Sigmoid colon (tissue), 7 donors: ENCODE measurements around the gene PCGF1. TPM values are rescaled to one million over a fixed set of nuclear protein-coding genes. Genes with fewer than 3 reads are reported as not detected.
A peak's percentile ranks its signal among the peaks of the same experiment; 100 is the strongest.

Experiments
- DNase-seq: peaks from one replicate; pipeline ENCODE4 v3.0.0-alpha.2; 2019
- H3K27ac ChIP-seq, 4 donors: fragments of 200-600 bp; sonication (generic); one replicate each; pipeline ENCODE4 v1.5.1; 2016 to 2019; ENCODE audit warnings: mild to moderate bottlenecking in 1 of 4
- H3K27me3 ChIP-seq, 3 donors: fragments of 200-600 bp; sonication (generic); one replicate each; pipeline ENCODE4 v1.5.1; 2019; ENCODE audit warnings: mild to moderate bottlenecking in 1 of 3
- H3K36me3 ChIP-seq, 4 donors: fragments of 200-600 bp; sonication (generic); one replicate each; pipeline ENCODE4 v1.5.1; 2016 to 2019
- H3K4me1 ChIP-seq, 4 donors: fragments of 200-600 bp; sonication (generic); one replicate each; pipeline ENCODE4 v1.5.1; 2017 to 2019
- H3K4me3 ChIP-seq, 4 donors: fragments of 200-600 bp; sonication (generic); one replicate each; pipeline ENCODE4 v1.5.1; 2017 to 2019; ENCODE audit warnings: mild to moderate bottlenecking in 2 of 4, moderate library complexity in 1 of 4
- H3K9me3 ChIP-seq, 4 donors: fragments of 200-600 bp in 3 of 4; sonication (generic) in 3 of 4; one replicate each; pipeline versions ENCODE4 v1.5.1 to v1.6.1; 2013 to 2019
- CTCF ChIP-seq, 4 experiments: fragments of 450-650 bp in 3 of 4; fragments of 200-600 bp in 1 of 4; IDR thresholded peaks; one replicate each; pipeline ENCODE4 v1.5.1; 2016 to 2019; ENCODE audit warnings: antibody characterized with exemption in 4 of 4, mild to moderate bottlenecking in 3 of 4, moderate library complexity in 2 of 4
- EP300 ChIP-seq, 4 donors: sonication (generic); formaldehyde crosslinking; IDR thresholded peaks; one replicate each; pipeline ENCODE4 v1.6.1; 2017; ENCODE audit warnings: antibody characterized with exemption in 4 of 4
- POLR2A ChIP-seq, 2 donors: fragments of 450-650 bp; IDR thresholded peaks; one replicate each; pipeline ENCODE4 v1.6.1; 2016; ENCODE audit warnings: antibody characterized with exemption in 2 of 2, mild to moderate bottlenecking in 2 of 2, moderate library complexity in 2 of 2
- POLR2AphosphoS5 ChIP-seq, 4 donors: sonication (generic); formaldehyde crosslinking; IDR thresholded peaks; one replicate each; pipeline ENCODE4 v1.6.1; 2017; ENCODE audit warnings: antibody characterized with exemption in 4 of 4
- WGBS, 2 donors: extraction: QIAGEN DNeasy Blood & Tissue Kit; methylation state at CpG; one replicate each; pipeline ENCODE4 v1.1.7; 2013; 5-methylcytosine and 5-hydroxymethylcytosine counted together
- intact Hi-C: fragments of 100-400 bp; cut with DNase I; formaldehyde crosslinking; loops from one replicate; pipeline ENCODE4 v1.15.1; 2023
- polyA plus RNA-seq, 3 donors: library from polyadenylated mRNA; stranded (reverse); fragments of 200-250 nt; gene quantifications; one replicate each; pipeline ENCODE4 v1.2.3, GENCODE V29; 2013
- total RNA-seq, 4 donors: library from RNA; depleted of rRNA; stranded (reverse); fragments of >200 nt; gene quantifications; one replicate each; pipeline ENCODE4 v1.1.0, GENCODE V29; 2016
- donor health status: healthy with polysubstance abuse.
- donor health status: Bipolar disorder and iron deficiency.
- donor health status: healthy.

Gene PCGF1
- total and polyA plus RNA-seq, 7 donors = 8.9 to 22.8 (median 15.7) TPM

- no peaks in the 10 kb centered on the region for H3K9me3 ChIP-seq
- H3K36me3 ChIP-seq = no peaks in the 10 kb centered on the region
- peak overlapping the region in 2 of 4 donors; percentile 26 to 40 for H3K4me3 ChIP-seq
- H3K27me3 ChIP-seq = peaks cover 51 to 95% (median 81%) of the 10 kb centered on the region in 3 donors
- DNase-seq = no peak
- no peak for TF ChIP-seq CTCF (IDR thresholded peaks at IDR 0.05)
- intact Hi-C loops = no loop called here
- 76 to 86% methylated on average over 13 of the region's 13 CpGs for WGBS, 2 donors
- no peak overlapping the region for H3K27ac ChIP-seq
- peaks cover 0 to 36% (median 29%) of the 10 kb centered on the region in 4 donors for H3K4me1 ChIP-seq
Observed at GRCh38 chr2:74516650-74517049, 9.2 kb upstream of the PCGF1 start.

GRCh38 chr2:74515981-74516633 lies 8.6 kb upstream of the PCGF1 start:
- intact Hi-C loops = no loop called here
- H3K36me3 ChIP-seq = no peaks in the 10 kb centered on the region
- DNase-seq = peak; percentile 75
- 5 to 20% methylated on average over 72 of the region's 72 CpGs for WGBS, 2 donors
- TF ChIP-seq POLR2AphosphoS5 (IDR thresholded peaks at IDR 0.05) (no peak), CTCF (IDR thresholded peaks at IDR 0.05) (no peak), EP300 (IDR thresholded peaks at IDR 0.05) (no peak), POLR2A (IDR thresholded peaks at IDR 0.05) (no peak)
- peak overlapping the region in 3 of 4 donors; percentile 25 to 40 (median 26) for H3K4me3 ChIP-seq
- peaks cover 51 to 100% (median 86%) of the 10 kb centered on the region in 3 donors for H3K27me3 ChIP-seq
- H3K9me3 ChIP-seq = no peaks in the 10 kb centered on the region
- H3K27ac ChIP-seq = no peak overlapping the region
- H3K4me1 ChIP-seq = peaks cover 0 to 36% (median 29%) of the 10 kb centered on the region in 4 donors

- H3K4me1 ChIP-seq = peaks cover 0 to 36% (median 29%) of the 10 kb centered on the region in 4 donors
- peaks cover 51 to 100% (median 93%) of the 10 kb centered on the region in 3 donors for H3K27me3 ChIP-seq
- H3K9me3 ChIP-seq = no peaks in the 10 kb centered on the region
- H3K36me3 ChIP-seq = no peaks in the 10 kb centered on the region
- peak; percentile 56 for DNase-seq
- H3K4me3 ChIP-seq = peak overlapping the region in 3 of 4 donors; percentile 25 to 40 (median 26)
- 5% methylated on average over 60 of the region's 60 CpGs for WGBS, 2 donors
- intact Hi-C loops = no loop called here
- no peak overlapping the region for H3K27ac ChIP-seq
- TF ChIP-seq CTCF (IDR thresholded peaks at IDR 0.05) (no peak), EP300 (IDR thresholded peaks at IDR 0.05) (no peak), POLR2AphosphoS5 (IDR thresholded peaks at IDR 0.05) (no peak), POLR2A (IDR thresholded peaks at IDR 0.05) (no peak)
Observed at GRCh38 chr2:74515271-74515980, 7.9 kb upstream of the PCGF1 start.

GRCh38 chr2:74514368-74515270 lies 7.1 kb upstream of the PCGF1 start, which contains the start of gene TLX2:
TSS of gene TLX2 (plus strand) at chr2:74514450. CDS start at chr2:74514807, 357 bp downstream.
- Histone ChIP-seq H3K9me3 (no peaks in the 10 kb centered on the region), H3K36me3 (no peaks in the 10 kb centered on the region), H3K27ac (no peak within 1 kb of the TSS), H3K4me3 (peak within 1 kb of the TSS in 1 of 4 donors; percentile 8), H3K4me1 (peaks cover 0 to 36% (median 29%) of the 10 kb centered on the region in 4 donors), H3K27me3 (peaks cover 51 to 100% (median 97%) of the 10 kb centered on the region in 3 donors)
- WGBS, 2 donors = 3 to 4% methylated on average over 82 of the region's 82 CpGs
- DNase-seq = peak; percentile 54
- TF ChIP-seq POLR2AphosphoS5 (IDR thresholded peaks at IDR 0.05) = no peak
- no peak for TF ChIP-seq EP300 (IDR thresholded peaks at IDR 0.05)
- TF ChIP-seq CTCF (IDR thresholded peaks at IDR 0.05) = no peak
- TF ChIP-seq POLR2A (IDR thresholded peaks at IDR 0.05) = no peak
- intact Hi-C loops = no loop called here
